Stimulated activated CD8-positive, alpha-beta memory T cell treated with anti-CD3 and anti-CD28 coated beads, Interleukin-7, amount 100 ng/mL, for 24 hours (primary cell): Measurements from ENCODE around the gene TMEM147.
A peak's percentile ranks its signal among the peaks of the same experiment; 100 is the strongest.

ENCODE experiments used
- DNase-seq: peaks from one replicate; pipeline ENCODE4 v3.0.0-alpha.2; 2020; ENCODE audit warnings: low read depth

Gene TMEM147

DNA sequence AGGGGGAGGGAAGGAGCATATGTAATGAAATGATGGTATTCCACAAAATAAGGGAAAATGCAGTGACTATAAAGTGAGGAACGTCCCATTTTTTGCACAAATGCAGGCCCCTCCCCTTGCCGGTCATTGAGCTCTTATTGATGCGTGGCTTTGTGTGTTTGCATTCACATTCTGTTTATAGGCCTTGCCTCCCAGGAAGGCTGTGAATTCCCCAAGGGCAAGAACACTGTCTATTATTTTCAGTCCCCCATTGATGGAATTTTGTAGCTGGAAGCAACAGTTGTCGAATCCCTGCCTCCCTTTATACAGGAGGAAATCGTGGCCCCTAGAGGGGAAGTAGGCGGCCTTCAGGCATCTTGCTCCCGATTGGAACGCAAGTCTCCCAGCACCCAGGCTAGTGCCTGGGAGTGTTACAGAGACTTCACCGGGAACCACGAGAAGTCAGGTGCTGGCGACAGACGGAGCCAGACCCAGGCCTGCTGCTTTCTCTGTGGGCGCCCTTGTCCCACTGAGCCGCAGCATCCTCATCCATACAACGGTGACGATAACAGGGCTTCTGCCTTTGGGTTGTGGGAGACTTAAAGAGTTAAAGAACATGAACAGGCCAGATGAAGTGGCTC, 24.2 kb upstream of the TMEM147 start:
- DNase-seq = no peak

GRCh38 chr19:35522745-35523327, 22.6 kb upstream of the TMEM147 start:
- DNase-seq = no peak

- no peak for DNase-seq
Observed at GRCh38 chr19:35524181-35524837, 21.1 kb upstream of the TMEM147 start.

- DNase-seq = no peak
Observed at GRCh38 chr19:35525873-35526272, 19.6 kb upstream of the TMEM147 start.

GRCh38 chr19:35528218-35529038, 17.0 kb upstream of the TMEM147 start, which contains the start of gene SBSN:
TSS of gene SBSN (minus strand) at chr19:35528311. CDS start at chr19:35528281, 30 bp downstream.
- no peak for DNase-seq

DNA sequence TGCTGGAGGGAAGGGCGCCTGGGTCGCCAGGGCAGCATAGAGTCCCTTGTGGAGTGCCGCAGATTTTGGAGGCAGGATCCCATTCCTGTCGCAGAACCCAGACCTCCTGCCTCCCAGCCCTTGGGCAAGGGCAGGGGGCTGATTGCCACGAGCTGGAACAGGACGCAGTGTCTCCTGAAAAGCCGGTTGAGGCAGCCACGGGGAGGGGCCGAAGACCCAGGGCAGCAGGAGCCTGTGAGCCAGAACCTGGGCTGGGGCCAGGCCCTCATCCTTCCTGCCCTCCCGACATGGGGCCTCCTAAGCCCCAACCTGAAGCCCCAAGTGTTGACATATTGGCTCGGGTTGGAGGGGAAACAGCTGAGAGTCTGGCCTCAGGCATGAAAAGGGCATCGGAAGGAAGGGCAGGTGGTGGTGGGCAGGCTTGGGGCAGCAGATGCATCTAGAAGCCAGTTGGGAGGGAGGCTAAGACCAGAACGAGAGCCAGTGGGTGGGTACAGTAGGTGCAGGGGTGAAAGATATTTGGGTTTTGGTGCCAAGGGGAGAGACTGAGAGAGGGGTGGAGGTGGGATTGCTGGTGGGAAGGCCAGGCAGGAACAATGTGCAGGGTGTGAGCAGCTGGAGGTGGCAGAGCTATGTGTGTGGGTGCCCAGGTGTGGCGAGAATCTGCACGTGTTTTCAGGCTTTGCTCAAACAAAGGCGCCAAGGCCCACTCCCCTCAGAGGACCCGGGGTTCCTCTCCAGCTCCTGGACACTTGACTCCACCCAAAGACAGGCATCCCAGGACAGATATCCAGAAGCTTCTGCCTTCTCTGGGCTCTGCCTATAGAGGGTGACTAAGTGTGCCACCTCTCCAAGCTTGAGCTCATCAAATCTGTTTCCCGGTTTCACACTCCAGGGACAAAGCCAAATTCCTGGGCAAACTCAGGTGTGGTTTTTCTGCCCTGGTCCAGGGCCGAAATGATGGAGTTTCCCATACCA, 15.9 kb upstream of the TMEM147 start:
- DNase-seq = no peak

DNA sequence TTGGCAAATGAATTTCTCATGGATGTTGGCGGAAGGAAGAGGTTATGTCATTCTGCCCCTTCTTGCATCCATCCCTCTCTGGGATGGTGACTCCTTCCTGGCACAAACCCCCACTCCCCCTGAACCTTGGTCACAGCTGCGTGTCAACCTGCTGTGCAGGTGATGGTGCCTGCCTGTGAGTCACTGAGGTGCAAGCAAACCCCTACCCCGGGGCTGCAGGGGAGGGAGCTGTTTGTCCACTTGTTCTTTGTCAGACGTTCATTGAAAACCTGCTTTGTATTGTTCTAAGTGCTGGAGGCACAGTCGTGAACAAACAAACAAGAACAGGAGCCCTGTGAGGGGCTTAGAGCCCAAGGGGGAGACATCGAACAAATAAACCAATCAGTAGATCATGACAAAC, 14.1 kb upstream of the TMEM147 start:
- no peak for DNase-seq

- no peak for DNase-seq
Observed at GRCh38 chr19:35533201-35533821, 12.1 kb upstream of the TMEM147 start, which contains the start of gene GAPDHS. TSS of gene GAPDHS (plus strand) at chr19:35533456. CDS start at chr19:35533528, 72 bp downstream.

- DNase-seq = no peak
Observed at GRCh38 chr19:35533822-35534392, 11.5 kb upstream of the TMEM147 start.

- DNase-seq = no peak
Observed at GRCh38 chr19:35534803-35535480, 10.5 kb upstream of the TMEM147 start.

GRCh38 chr19:35539314-35539713, 6.1 kb upstream of the TMEM147 start:
- no peak for DNase-seq

DNA sequence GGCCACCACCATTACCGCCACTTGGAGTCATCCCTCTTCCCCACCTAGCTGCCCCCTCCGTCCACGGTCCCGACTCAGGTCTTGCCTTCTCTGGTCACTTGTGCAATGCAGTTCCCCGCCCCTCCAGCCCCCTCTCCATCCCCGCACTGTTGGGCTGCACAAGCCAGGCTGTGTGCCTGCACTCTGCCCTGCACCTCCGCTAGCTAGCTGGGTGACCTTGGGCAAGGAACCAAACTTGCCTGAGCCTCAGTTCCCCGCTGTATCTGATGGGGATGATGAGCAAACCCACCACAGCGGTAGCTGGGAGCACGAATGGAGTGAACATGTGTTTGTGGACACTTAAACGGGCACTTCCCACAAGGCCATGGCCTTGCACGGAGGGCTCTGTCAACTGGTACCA, 5.6 kb upstream of the TMEM147 start:
- no peak for DNase-seq

DNA sequence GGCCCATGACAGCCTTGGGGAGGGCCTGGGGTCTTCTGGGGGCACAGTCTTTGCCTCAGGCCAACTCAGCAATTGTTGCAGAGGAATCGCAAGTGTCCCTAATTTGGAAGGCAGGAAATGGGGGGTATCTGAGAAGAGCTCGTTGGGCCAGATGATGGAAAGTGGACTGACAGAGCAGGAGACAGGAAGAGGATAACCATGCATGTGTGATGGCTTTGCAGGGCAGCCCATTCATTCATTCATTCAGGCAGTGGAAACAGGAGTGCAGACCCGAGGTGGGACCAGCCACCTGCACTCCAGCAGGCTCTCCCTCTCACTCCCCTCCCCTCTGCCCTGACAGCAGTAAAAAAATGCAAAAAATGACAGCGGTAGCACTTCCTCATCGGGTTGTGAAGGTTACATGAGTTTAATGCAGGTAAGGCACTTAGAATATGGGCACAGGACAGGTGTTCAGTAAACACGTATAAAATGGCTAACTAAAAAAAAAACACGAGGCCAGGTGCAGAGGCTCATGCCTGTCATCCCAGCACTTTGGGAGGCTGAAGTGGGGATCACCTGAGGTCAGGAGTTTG, 5.0 kb upstream of the TMEM147 start:
- no peak for DNase-seq

DNA sequence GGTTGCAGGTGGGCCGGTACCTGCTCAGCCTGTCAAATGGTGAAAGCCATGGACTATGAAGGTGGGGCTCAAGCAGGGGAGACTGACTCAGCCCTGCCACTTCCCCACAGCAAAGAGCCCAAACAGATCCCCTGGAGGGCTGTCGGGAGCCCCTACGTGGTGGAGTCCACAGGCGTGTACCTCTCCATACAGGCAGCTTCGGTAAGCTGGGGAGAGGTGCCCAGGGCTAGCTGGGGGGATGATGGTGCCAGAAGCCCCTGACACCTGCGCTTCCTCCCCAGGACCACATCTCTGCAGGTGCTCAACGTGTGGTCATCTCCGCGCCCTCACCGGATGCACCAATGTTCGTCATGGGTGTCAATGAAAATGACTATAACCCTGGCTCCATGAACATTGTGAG, 3.2 kb upstream of the TMEM147 start:
- DNase-seq = no peak

- DNase-seq = no peak
Observed at GRCh38 chr19:35543280-35544109, 1.9 kb upstream of the TMEM147 start.

GRCh38 chr19:35544110-35544802, 1.2 kb upstream of the TMEM147 start:
- DNase-seq = no peak

- DNase-seq = peak; percentile 51
Observed at GRCh38 chr19:35545855-35546381, 492 bp downstream of the TMEM147 start.

DNA sequence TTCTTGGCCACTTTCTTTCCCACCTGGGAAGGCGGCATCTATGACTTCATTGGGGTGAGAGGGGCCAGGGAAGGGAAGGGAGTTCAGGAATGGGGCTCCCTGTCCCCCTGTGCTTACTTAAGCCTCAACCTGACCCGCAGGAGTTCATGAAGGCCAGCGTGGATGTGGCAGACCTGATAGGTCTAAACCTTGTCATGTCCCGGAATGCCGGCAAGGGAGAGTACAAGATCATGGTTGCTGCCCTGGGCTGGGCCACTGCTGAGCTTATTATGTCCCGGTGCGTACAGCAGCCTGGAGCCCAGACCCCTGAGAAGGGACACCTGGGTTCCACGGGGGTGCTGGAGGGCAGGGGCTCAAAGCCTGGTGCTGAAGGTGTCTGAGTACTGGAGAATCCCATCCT, 1.1 kb downstream of the TMEM147 start:
- no peak for DNase-seq
